K562 (cell line): ENCODE measurements around the gene SEC23IP. TPM values are rescaled to one million over a fixed set of nuclear protein-coding genes. Genes with fewer than 3 reads are reported as not detected.

Experiments
- ATF7 ChIP-seq: fragments of 450-650 bp; IDR thresholded peaks from 2 replicates; pipeline ENCODE4 v1.7.1; 2014; ENCODE audit warnings: mild to moderate bottlenecking, moderate library complexity
- C11orf30 ChIP-seq: fragments of 450-650 bp; IDR thresholded peaks from 2 replicates; pipeline ENCODE4 v1.6.1; 2016; ENCODE audit warnings: low read depth, mild to moderate bottlenecking
- ETS2 ChIP-seq: IDR thresholded peaks from 2 replicates; pipeline ENCODE4 v1.6.1; 2016; ENCODE audit warnings: borderline replicate concordance, missing genetic modification characterization, mild to moderate bottlenecking, moderate library complexity, missing compliant biosample characterization; ENCODE audit not compliant: poor library complexity, severe bottlenecking
- EWSR1 ChIP-seq: fragments of 450-650 bp; IDR thresholded peaks from 2 replicates; pipeline ENCODE4 v1.6.1; 2018; ENCODE audit warnings: borderline replicate concordance, mild to moderate bottlenecking, low read depth, moderate library complexity; ENCODE audit not compliant: partially characterized antibody
- FOXA3 ChIP-seq, 2 experiments: fragments of 450-650 bp in 1 of 2; sonication (generic) in 1 of 2; formaldehyde crosslinking; IDR thresholded peaks in 1 of 2; conservative IDR thresholded peaks in 1 of 2; 2 replicates each; pipeline versions ENCODE4 v1.4.0 to v1.8.0; 2020 to 2022; ENCODE audit warnings: mild to moderate bottlenecking in 2 of 2, missing genetic modification reagents in 1 of 2
- FOXO4 ChIP-seq: fragments of 450-650 bp; formaldehyde crosslinking; IDR thresholded peaks from 2 replicates; pipeline ENCODE4 v1.4.0; 2020; ENCODE audit warnings: mild to moderate bottlenecking, moderate library complexity
- GATAD2A ChIP-seq: fragments of 450-650 bp; IDR thresholded peaks from 2 replicates; pipeline ENCODE4 v1.6.1; 2017
- GTF2B ChIP-seq: IDR thresholded peaks from 2 replicates; pipeline ENCODE4 v1.6.1; 2011; ENCODE audit not compliant: insufficient read length; ENCODE audit errors: extremely low read depth
- MTF1 ChIP-seq: fragments of 250-450 bp; sonication (Bioruptor Pico); IDR thresholded peaks from 2 replicates; pipeline ENCODE4 v1.9.0; 2021; ENCODE audit warnings: moderate library complexity, mild to moderate bottlenecking, inconsistent platforms, borderline replicate concordance
- SRSF7 ChIP-seq: fragments of 200-400 bp; formaldehyde crosslinking; optimal IDR thresholded peaks from 2 replicates; pipeline ENCODE3; 2017; ENCODE audit warnings: mild to moderate bottlenecking, low read depth, low read length
- TAL1 ChIP-seq: fragments of 450-650 bp; IDR thresholded peaks from 2 replicates; pipeline ENCODE4 v1.6.1; 2016; ENCODE audit warnings: mild to moderate bottlenecking
- ZNF561 ChIP-seq: fragments of 450-650 bp; formaldehyde crosslinking; conservative IDR thresholded peaks from 2 replicates; pipeline ENCODE4 v1.4.0; 2020; ENCODE audit warnings: mild to moderate bottlenecking, moderate library complexity
- ZNF589 ChIP-seq: fragments of 200-800 bp; sonication (Bioruptor generic); IDR thresholded peaks from 2 replicates; pipeline ENCODE4 v1.6.1; 2016; ENCODE audit warnings: low read depth, missing genetic modification characterization, missing compliant biosample characterization
- ZNF609 ChIP-seq: sonication (generic); formaldehyde crosslinking; IDR thresholded peaks from 2 replicates; pipeline ENCODE4 v1.8.1; 2023; ENCODE audit warnings: missing genetic modification reagents, mild to moderate bottlenecking, borderline replicate concordance
- polyA plus RNA-seq, 8 experiments: library from polyadenylated mRNA; depleted of rRNA in 4 of 8; stranded (reverse) in 5 of 8; unstranded in 3 of 8; fragments of >200 nt; fragmentation: Nextera tagmentation in 2 of 8; fragmentation: Illumina TruSeq in 1 of 8; extraction: Ambion mirVana in 2 of 8; extraction: Trizol in 1 of 8; gene quantifications; 2 replicates each; pipeline versions ENCODE4 v1.2.1 to v1.2.3, GENCODE V29; 2011 to 2014; ENCODE audit warnings: inconsistent platforms in 1 of 8, missing spikeins in 1 of 8
- total RNA-seq, 7 experiments: library from RNA; depleted of rRNA in 6 of 7; stranded (reverse); fragments of >200 nt in 6 of 7; fragmentation: Illumina TruSeq in 2 of 7; extraction: Trizol in 2 of 7; gene quantifications; 2 replicates each; pipeline versions ENCODE4 v1.2.1 to v1.2.3, GENCODE V29; 2011 to 2021; ENCODE audit warnings: low replicate concordance in 1 of 7

Gene SEC23IP
- total and polyA plus RNA-seq, 9 of the 15 experiments (the other 6 are each of a cell fraction or from before 2014, with no cell fraction given): 15.8 to 38.4 (median 22.5) TPM

GRCh38 chr10:119860866-119861607 lies 31.5 kb upstream of the SEC23IP start (continued):
- TF ChIP-seq ZNF609 (no peak), EWSR1 (no peak), ETS2 (tag) (no peak), SRSF7 (no peak), MTF1 (CRISPR knock-in tag) (no peak), FOXO4 (no peak), GTF2B (no peak), ZNF589 (no peak), C11orf30 (no peak), ATF7 (no peak), FOXA3 (CRISPR knock-in tag; conservative IDR thresholded peaks at IDR 0.05 in 1 of 2, IDR thresholded peaks at IDR 0.05 in 1 of 2) (no peak), ZNF561 (CRISPR knock-in tag) (no peak), GATAD2A (no peak), TAL1 (no peak)
